HCT116 (cell line): ENCODE data around the gene FXYD4. TPM values are rescaled to one million over a fixed set of nuclear protein-coding genes. Genes with fewer than 3 reads are reported as not detected.
A peak's percentile ranks its signal among the peaks of the same experiment; 100 is the strongest.

Source experiments
- ATAC-seq: fragments of 200-7000 bp; cut with Tn5 transposase; 2 replicates; pipeline ENCODE4 v1.9.1; 2020; ENCODE audit warnings: mild to moderate bottlenecking, moderate library complexity
- BruUV-seq: library from RNA; stranded (reverse); fragments of 400-500 nt; replicated peaks from 2 replicates; lab custom pipeline; 2021; lab: Mats Ljungman, UMichigan
- CTCF ChIA-PET: fragments of 300-600 bp; sonication (Branson Sonifier 250); formaldehyde crosslinking; loops from one replicate; lab custom pipeline; 2021; ENCODE audit warnings: antibody characterized with exemption; lab: Charles Lee
- POLR2A ChIA-PET: fragments of 300-600, 350-600 bp; sonication (Branson Sonifier 250); formaldehyde crosslinking; loops from one replicate; lab custom pipeline; 2021; ENCODE audit warnings: antibody characterized with exemption; lab: Charles Lee
- RAD21 ChIA-PET, 2 experiments: fragments of 300-600 bp; sonication (Branson Sonifier 250); formaldehyde crosslinking; loops; one replicate each; lab custom pipeline; 2023; ENCODE audit warnings: low total read pairs in 2 of 2; ENCODE audit not compliant: uncharacterized antibody in 2 of 2, unreplicated experiment in 2 of 2, low non-redundant PET in 1 of 2; lab: Charles Lee
- DNase-seq: peaks from one replicate; pipeline ENCODE4 v3.0.0-alpha.2; 2010; ENCODE audit warnings: low read depth, low spot score
- H2AFZ ChIP-seq: fragments of 200-600 bp; shearing (Covaris generic), sonication (generic); 2 replicates; pipeline ENCODE4 v1.6.1; 2017; ENCODE audit warnings: low read depth, mixed run types, mixed read lengths, antibody characterized with exemption, low read length; ENCODE audit not compliant: poor library complexity, severe bottlenecking
- H3K27ac ChIP-seq: 2 replicates; pipeline ENCODE4 v1.5.1; 2012; ENCODE audit warnings: low read depth, low read length
- H3K27me3 ChIP-seq: fragments of 200-600 bp; sonication (generic); 2 replicates; pipeline ENCODE4 v1.6.1; 2016; ENCODE audit warnings: mixed run types, low read length, mixed read lengths; ENCODE audit not compliant: insufficient read depth
- H3K36me3 ChIP-seq, 2 experiments: fragments of 200-500 bp in 1 of 2; fragments of 200-600 bp in 1 of 2; sonication (Bioruptor generic) in 1 of 2; sonication (generic) in 1 of 2; 2 replicates each; pipeline versions ENCODE4 v1.5.1 to v1.6.1; 2014 to 2016; ENCODE audit warnings: low read length in 2 of 2, inconsistent platforms in 1 of 2, mixed read lengths in 1 of 2, mixed run types in 1 of 2; ENCODE audit not compliant: insufficient read depth in 2 of 2, control insufficient read depth in 1 of 2
- H3K4me1 ChIP-seq, 2 experiments: fragments of 200-600 bp in 1 of 2; sonication (generic) in 1 of 2; 2 replicates each; pipeline versions ENCODE4 v1.5.1 to v1.6.1; 2012 to 2017; ENCODE audit warnings: low read length in 2 of 2, inconsistent platforms in 1 of 2, mild to moderate bottlenecking in 1 of 2, mixed read lengths in 1 of 2, mixed run types in 1 of 2, moderate library complexity in 1 of 2; ENCODE audit not compliant: insufficient read depth in 2 of 2, control insufficient read depth in 1 of 2
- H3K4me2 ChIP-seq: fragments of 200-600 bp; sonication (generic); 2 replicates; pipeline ENCODE4 v1.6.1; 2017; ENCODE audit warnings: mixed run types, low read length, mixed read lengths
- H3K4me3 ChIP-seq, 2 experiments: fragments of 200-600 bp in 1 of 2; sonication (generic) in 1 of 2; replicated peaks in 1 of 2; 2 replicates each; pipeline ENCODE4 v1.5.1; 2011 to 2016; ENCODE audit warnings: low read length in 2 of 2, control low read depth in 1 of 2, low read depth in 1 of 2, mild to moderate bottlenecking in 1 of 2, mixed read lengths in 1 of 2, mixed run types in 1 of 2
- H3K79me2 ChIP-seq: fragments of 200-600 bp; sonication (generic); 2 replicates; pipeline ENCODE4 v1.6.1; 2017; ENCODE audit warnings: mild to moderate bottlenecking, mixed run types, low read length, moderate library complexity, mixed read lengths; ENCODE audit not compliant: insufficient read depth
- H3K9ac ChIP-seq: fragments of 200-600 bp; sonication (generic); 2 replicates; pipeline ENCODE4 v1.6.1; 2016; ENCODE audit warnings: low read length, mixed read lengths
- H3K9me2 ChIP-seq: fragments of 200-600 bp; sonication (generic), shearing (Covaris generic); 2 replicates; pipeline ENCODE4 v1.6.1; 2017; ENCODE audit warnings: mixed run types, mild to moderate bottlenecking, moderate library complexity; ENCODE audit not compliant: insufficient read depth
- H3K9me3 ChIP-seq, 2 experiments: fragments of 200-500 bp in 1 of 2; fragments of 200-600 bp in 1 of 2; sonication (Bioruptor generic) in 1 of 2; sonication (generic) in 1 of 2; 2 replicates each; pipeline ENCODE4 v1.6.1; 2014 to 2017; ENCODE audit warnings: low read length in 2 of 2, mixed read lengths in 2 of 2, inconsistent platforms in 1 of 2, low read depth in 1 of 2, mild to moderate bottlenecking in 1 of 2, mixed run types in 1 of 2, moderate library complexity in 1 of 2; ENCODE audit not compliant: control insufficient read depth in 1 of 2, insufficient read depth in 1 of 2
- H4K20me1 ChIP-seq: fragments of 200-600 bp; sonication (generic), shearing (Covaris generic); 2 replicates; pipeline ENCODE4 v1.6.1; 2017; ENCODE audit warnings: mixed run types, mild to moderate bottlenecking, moderate library complexity; ENCODE audit not compliant: insufficient read depth
- JUND ChIP-seq: IDR thresholded peaks from 2 replicates; pipeline ENCODE4 v1.6.1; 2012
- MAX ChIP-seq: IDR thresholded peaks from 2 replicates; pipeline ENCODE4 v1.6.1; 2012
- SIN3A ChIP-seq: IDR thresholded peaks from 2 replicates; pipeline ENCODE4 v1.6.1; 2012; ENCODE audit warnings: low read depth
- TCF7L2 ChIP-seq: IDR thresholded peaks from 2 replicates; pipeline ENCODE4 v1.7.0; 2011; ENCODE audit warnings: borderline replicate concordance, inconsistent platforms; ENCODE audit not compliant: insufficient read depth, insufficient read length; ENCODE audit errors: extremely low read depth
- ZNF274 ChIP-seq: fragments of 200-500 bp; sonication (Bioruptor generic); IDR thresholded peaks from 2 replicates; pipeline ENCODE4 v1.6.1; 2014; ENCODE audit warnings: mild to moderate bottlenecking, low read depth, low read length, inconsistent platforms
- intact Hi-C: fragments of 100-400 bp; cut with micrococcal nuclease; formaldehyde crosslinking; loops from 2 replicates; pipeline ENCODE4 v1.10.0; 2022
- total RNA-seq: library from RNA; stranded (reverse); gene quantifications from one replicate; pipeline ENCODE4 v1.2.1, GENCODE V29; 2021; ENCODE audit not compliant: unreplicated experiment

FXYD4 gene
- total RNA-seq, 1 experiment from 2014 or later = 0.71 TPM

GRCh38 chr10:43375401-43376020, 4.1 kb downstream of the FXYD4 start (continued):
- TF ChIP-seq SIN3A (no peak), MAX (no peak), JUND (no peak)

GRCh38 chr10:43376046-43376635, 4.7 kb downstream of the FXYD4 start:
- no peak overlapping the region for H3K27ac ChIP-seq
- H3K9me2 ChIP-seq = no peaks in the 10 kb centered on the region
- no peak overlapping the region for H3K9ac ChIP-seq
- BruUV-seq = no TSS peak
- TF ChIP-seq MAX = no peak
- no peaks in the 10 kb centered on the region for H4K20me1 ChIP-seq
- RAD21 ChIA-PET = no interaction called here
- no peaks in the 10 kb centered on the region for H3K79me2 ChIP-seq
- no peak for DNase-seq
- H3K9me3 ChIP-seq = no peaks in the 10 kb centered on the region
- ATAC-seq = no peak
- H2AFZ ChIP-seq = no peak overlapping the region
- no peak overlapping the region for H3K4me3 ChIP-seq
- intact Hi-C loops = no loop called here
- peaks cover 10 to 19% of the 10 kb centered on the region in 2 experiments for H3K4me1 ChIP-seq
- H3K27me3 ChIP-seq = no peaks in the 10 kb centered on the region
- CTCF ChIA-PET = no interaction called here
- H3K36me3 ChIP-seq = no peaks in the 10 kb centered on the region
- no peak overlapping the region for H3K4me2 ChIP-seq
- POLR2A ChIA-PET = no interaction called here

DNA sequence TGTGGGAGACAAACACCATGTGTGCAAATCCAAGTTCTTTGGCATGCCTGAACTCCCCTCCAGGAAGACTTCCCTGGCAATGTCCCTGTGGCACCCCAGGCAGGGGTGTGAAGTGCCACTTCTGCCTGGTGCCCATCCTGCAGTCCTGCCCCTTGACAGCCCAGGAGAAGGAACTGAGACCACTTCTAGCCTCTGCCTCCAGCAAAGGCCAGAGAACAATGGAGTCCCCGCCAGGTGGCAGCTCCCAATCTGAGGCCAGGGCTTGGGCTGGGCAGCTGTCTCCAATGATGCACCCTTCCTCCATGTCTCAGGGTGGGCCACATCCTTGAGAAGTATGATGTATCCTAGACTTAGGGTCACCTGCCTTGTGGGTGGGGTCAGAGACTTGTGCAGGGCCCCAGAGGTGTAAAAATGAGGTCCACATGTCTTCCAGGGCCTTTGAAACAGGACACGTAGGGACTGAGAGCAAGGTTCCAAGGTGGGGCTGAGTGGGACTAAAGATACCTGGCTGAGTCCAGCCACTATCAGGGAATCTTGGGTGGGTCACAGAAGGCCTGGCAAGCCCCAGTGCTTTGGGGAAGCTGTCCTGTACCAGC, 5.5 kb downstream of the FXYD4 start:
- Histone ChIP-seq H3K9me3 (no peaks in the 10 kb centered on the region), H3K4me2 (peak overlapping the region; percentile 29), H3K36me3 (no peaks in the 10 kb centered on the region), H2AFZ (peak overlapping the region; percentile 32), H3K27me3 (no peaks in the 10 kb centered on the region), H3K4me1 (peaks cover 10 to 15% of the 10 kb centered on the region in 2 experiments), H4K20me1 (no peaks in the 10 kb centered on the region), H3K9ac (no peak overlapping the region), H3K27ac (no peak overlapping the region; the same call in 1 of the 2 replicates), H3K9me2 (no peaks in the 10 kb centered on the region), H3K79me2 (no peaks in the 10 kb centered on the region), H3K4me3 (no peak overlapping the region)
- no TSS peak for BruUV-seq
- CTCF ChIA-PET = no interaction called here
- DNase-seq = no peak
- POLR2A ChIA-PET = no interaction called here
- RAD21 ChIA-PET = no interaction called here
- no peak for TF ChIP-seq MAX
- TF ChIP-seq TCF7L2 = no peak
- no peak for TF ChIP-seq SIN3A
- no peak for TF ChIP-seq ZNF274
- intact Hi-C loops = no loop called here
- peak; percentile 16 for ATAC-seq
